Body of pancreas (tissue), 4 donors: ENCODE measurements around the gene PI4K2A.

ENCODE experiments used
- POLR2A ChIP-seq, 3 donors: fragments of 450-650 bp; IDR thresholded peaks; one replicate each; pipeline ENCODE4 v1.6.1; 2016; ENCODE audit warnings: antibody characterized with exemption in 3 of 3, mild to moderate bottlenecking in 2 of 3
- TF ChIP-seq, protein P1 (sequence below), 7 experiments: fragments of 450-650 bp in 4 of 7; fragments of 200-600 bp in 3 of 7; sonication (generic) in 3 of 7; IDR thresholded peaks; one replicate each; pipeline ENCODE4 v1.5.1; 2016 to 2019; ENCODE audit warnings: antibody characterized with exemption in 7 of 7

DNA sequence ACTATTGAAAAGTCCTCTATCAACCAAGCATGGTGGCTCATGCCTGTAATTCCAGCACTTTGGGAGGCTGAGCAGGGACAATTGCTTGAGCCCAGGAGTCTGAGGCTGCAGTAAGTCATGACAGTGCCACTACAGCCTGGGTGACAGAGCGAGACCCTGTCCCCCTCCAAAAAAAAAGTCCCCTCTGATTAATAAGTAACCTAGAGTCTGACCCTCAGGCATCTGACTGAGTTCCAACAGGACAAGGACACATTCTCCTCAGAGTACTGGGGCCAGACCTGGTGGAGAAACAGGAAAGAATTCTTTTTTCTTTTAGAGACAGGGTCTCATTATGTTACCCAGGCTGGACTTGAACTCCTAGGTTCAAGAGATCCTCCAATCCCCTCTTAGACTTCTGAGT is 17.2 kb upstream of the PI4K2A start:
- TF ChIP-seq, protein P1, sequence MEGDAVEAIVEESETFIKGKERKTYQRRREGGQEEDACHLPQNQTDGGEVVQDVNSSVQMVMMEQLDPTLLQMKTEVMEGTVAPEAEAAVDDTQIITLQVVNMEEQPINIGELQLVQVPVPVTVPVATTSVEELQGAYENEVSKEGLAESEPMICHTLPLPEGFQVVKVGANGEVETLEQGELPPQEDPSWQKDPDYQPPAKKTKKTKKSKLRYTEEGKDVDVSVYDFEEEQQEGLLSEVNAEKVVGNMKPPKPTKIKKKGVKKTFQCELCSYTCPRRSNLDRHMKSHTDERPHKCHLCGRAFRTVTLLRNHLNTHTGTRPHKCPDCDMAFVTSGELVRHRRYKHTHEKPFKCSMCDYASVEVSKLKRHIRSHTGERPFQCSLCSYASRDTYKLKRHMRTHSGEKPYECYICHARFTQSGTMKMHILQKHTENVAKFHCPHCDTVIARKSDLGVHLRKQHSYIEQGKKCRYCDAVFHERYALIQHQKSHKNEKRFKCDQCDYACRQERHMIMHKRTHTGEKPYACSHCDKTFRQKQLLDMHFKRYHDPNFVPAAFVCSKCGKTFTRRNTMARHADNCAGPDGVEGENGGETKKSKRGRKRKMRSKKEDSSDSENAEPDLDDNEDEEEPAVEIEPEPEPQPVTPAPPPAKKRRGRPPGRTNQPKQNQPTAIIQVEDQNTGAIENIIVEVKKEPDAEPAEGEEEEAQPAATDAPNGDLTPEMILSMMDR (IDR thresholded peaks at IDR 0.05), result no peak
- no peak for TF ChIP-seq POLR2A (IDR thresholded peaks at IDR 0.05)
